HUES6 (cell line): ENCODE measurements around the gene RNF13.
"Not testable (repeated sequence)": the region's sequence is repeated elsewhere in the genome, so short reads cannot be mapped to it uniquely, and the experiment has no call there.

ENCODE experiments used
- H3K27ac ChIP-seq: 2 replicates; pipeline ENCODE4 v1.7.0; 2013; ENCODE audit warnings: low read depth, mild to moderate bottlenecking, low read length, inconsistent platforms
- H3K27me3 ChIP-seq: 2 replicates; pipeline ENCODE4 v1.6.1; 2013; ENCODE audit warnings: low read length; ENCODE audit not compliant: control insufficient read depth, insufficient read depth
- H3K36me3 ChIP-seq: 2 replicates; pipeline ENCODE4 v1.6.1; 2013; ENCODE audit warnings: low read length; ENCODE audit not compliant: control insufficient read depth, insufficient read depth
- H3K4me1 ChIP-seq: 2 replicates; pipeline ENCODE4 v1.6.1; 2013; ENCODE audit warnings: low read length; ENCODE audit not compliant: control insufficient read depth, insufficient read depth
- H3K4me3 ChIP-seq: 2 replicates; pipeline ENCODE4 v1.5.1; 2013; ENCODE audit warnings: low read depth, low read length
- H3K9ac ChIP-seq: one replicate; pipeline ENCODE4 v1.6.1; 2013; ENCODE audit warnings: mild to moderate bottlenecking, low read length
- H3K9me3 ChIP-seq: 2 replicates; pipeline ENCODE4 v1.6.1; 2013; ENCODE audit warnings: low read depth, low read length; ENCODE audit not compliant: control insufficient read depth, insufficient read depth

Gene RNF13

GRCh38 chr3:149872589-149872988, 59.6 kb downstream of the RNF13 start:
- Histone ChIP-seq H3K36me3 (no peaks in the 10 kb centered on the region; the same call in 1 of the 2 replicates), H3K4me3 (no peak overlapping the region), H3K9ac (no peak overlapping the region), H3K4me1 (no peaks in the 10 kb centered on the region), H3K27ac (no peak overlapping the region), H3K9me3 (no peaks in the 10 kb centered on the region), H3K27me3 (no peaks in the 10 kb centered on the region)

- Histone ChIP-seq H3K4me1 (no peaks in the 10 kb centered on the region), H3K36me3 (no peaks in the 10 kb centered on the region), H3K9ac (no peak overlapping the region), H3K27me3 (no peaks in the 10 kb centered on the region), H3K27ac (no peak overlapping the region), H3K4me3 (no peak overlapping the region), H3K9me3 (no peaks in the 10 kb centered on the region)
Observed at GRCh38 chr3:149877668-149878067, 64.7 kb downstream of the RNF13 start.

- H3K9me3 ChIP-seq = no peaks in the 10 kb centered on the region
- H3K27me3 ChIP-seq = no peaks in the 10 kb centered on the region
- H3K4me1 ChIP-seq = no peaks in the 10 kb centered on the region
- H3K27ac ChIP-seq = no peak overlapping the region
- H3K9ac ChIP-seq = no peak overlapping the region
- no peaks in the 10 kb centered on the region for H3K36me3 ChIP-seq
- H3K4me3 ChIP-seq = no peak overlapping the region
Observed at GRCh38 chr3:149879872-149880271, 66.9 kb downstream of the RNF13 start.

- Histone ChIP-seq H3K36me3 (no peaks in the 10 kb centered on the region), H3K4me3 (no peak overlapping the region), H3K4me1 (no peaks in the 10 kb centered on the region), H3K27me3 (no peaks in the 10 kb centered on the region), H3K9ac (no peak overlapping the region), H3K9me3 (no peaks in the 10 kb centered on the region), H3K27ac (no peak overlapping the region)
Observed at GRCh38 chr3:149881879-149882278, 68.9 kb downstream of the RNF13 start.

GRCh38 chr3:149883134-149883533, 70.1 kb downstream of the RNF13 start:
- Histone ChIP-seq H3K4me1 (no peaks in the 10 kb centered on the region), H3K9me3 (no peaks in the 10 kb centered on the region), H3K27ac (no peak overlapping the region), H3K4me3 (no peak overlapping the region), H3K9ac (no peak overlapping the region), H3K36me3 (no peaks in the 10 kb centered on the region), H3K27me3 (no peaks in the 10 kb centered on the region)

DNA sequence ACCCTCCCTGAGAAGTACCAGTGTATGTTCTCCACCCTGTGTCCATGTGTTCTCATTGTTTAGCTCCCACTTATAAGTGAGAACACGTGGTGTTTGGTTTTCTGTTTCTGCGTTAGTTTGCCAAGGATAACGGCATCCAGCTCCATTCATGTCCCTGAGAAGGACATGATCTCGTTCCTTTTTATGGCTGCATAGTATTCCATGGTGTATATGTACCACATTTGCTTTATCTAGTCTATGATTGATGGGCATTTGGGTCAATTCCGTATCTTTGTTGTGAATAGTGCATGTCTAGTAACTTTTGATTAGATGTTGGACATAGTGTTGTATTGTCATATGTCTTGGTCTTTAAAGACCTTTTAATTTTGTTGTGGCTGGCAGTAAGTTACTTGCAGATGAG, 70.8 kb downstream of the RNF13 start:
- H3K4me3 ChIP-seq, H3K9me3 ChIP-seq, H3K27ac ChIP-seq, H3K36me3 ChIP-seq, H3K27me3 ChIP-seq, H3K4me1 ChIP-seq, H3K9ac ChIP-seq: not testable (repeated sequence)

GRCh38 chr3:149884848-149885247, 71.8 kb downstream of the RNF13 start:
- H3K36me3 ChIP-seq = not testable (repeated sequence)

DNA sequence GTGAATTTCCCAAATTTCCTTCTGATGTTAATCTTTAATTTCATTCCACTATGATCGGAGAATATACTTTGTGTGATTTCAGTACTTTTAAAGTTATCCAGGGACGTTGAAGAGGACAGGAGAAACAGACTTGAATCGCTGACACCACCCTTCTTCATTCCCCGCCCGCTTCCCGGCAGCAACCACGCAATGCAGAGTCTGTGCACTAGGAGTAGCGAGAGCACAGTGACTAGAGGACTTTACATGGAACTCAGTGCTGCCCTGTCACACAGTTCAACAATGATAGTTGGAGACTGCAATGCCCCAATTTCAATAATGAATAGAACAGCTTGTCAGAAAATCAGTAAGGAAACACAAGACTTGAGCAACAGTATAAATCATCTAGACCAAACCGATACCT, 73.9 kb downstream of the RNF13 start:
- no peaks in the 10 kb centered on the region for H3K9me3 ChIP-seq
- no peaks in the 10 kb centered on the region for H3K36me3 ChIP-seq

More at GRCh38 chr3:149884848-149885247, 71.8 kb downstream of the RNF13 start:
- H3K4me1 ChIP-seq, H3K27ac ChIP-seq, H3K27me3 ChIP-seq, H3K4me3 ChIP-seq, H3K9me3 ChIP-seq, H3K9ac ChIP-seq: not testable (repeated sequence)

DNA sequence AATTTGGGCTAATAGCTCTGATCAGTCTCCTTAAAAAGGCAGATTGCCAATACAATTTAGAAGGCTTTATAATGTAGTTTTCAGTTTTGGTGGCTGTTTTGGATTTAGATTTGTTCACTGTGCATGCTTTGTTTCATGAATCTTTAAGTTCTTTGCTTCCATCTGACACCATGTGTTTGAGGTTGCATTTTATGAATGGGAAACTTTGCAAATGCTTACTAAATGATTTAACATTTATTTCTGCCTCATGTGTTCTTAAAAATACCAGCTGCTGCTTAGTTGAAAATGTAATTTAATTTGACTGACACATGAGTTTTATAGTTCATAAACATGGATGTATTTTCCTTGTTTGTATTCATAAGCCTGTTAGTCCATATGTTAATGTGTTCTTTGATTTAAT, 78.6 kb downstream of the RNF13 start:
- Histone ChIP-seq H3K36me3 (no peaks in the 10 kb centered on the region), H3K27ac (no peak overlapping the region), H3K9ac (no peak overlapping the region), H3K27me3 (no peaks in the 10 kb centered on the region), H3K9me3 (no peaks in the 10 kb centered on the region), H3K4me3 (no peak overlapping the region), H3K4me1 (peaks cover 7% of the 10 kb centered on the region; the same call in 1 of the 2 replicates)

More for the DNA sequence above, 73.9 kb downstream of the RNF13 start:
- Histone ChIP-seq H3K9ac (no peak overlapping the region), H3K4me1 (no peaks in the 10 kb centered on the region), H3K27me3 (no peaks in the 10 kb centered on the region), H3K27ac (no peak overlapping the region), H3K4me3 (no peak overlapping the region)

GRCh38 chr3:149892371-149892770, 79.4 kb downstream of the RNF13 start:
- no peaks in the 10 kb centered on the region for H3K9me3 ChIP-seq
- no peak overlapping the region for H3K9ac ChIP-seq
- H3K27ac ChIP-seq = no peak overlapping the region
- no peaks in the 10 kb centered on the region for H3K27me3 ChIP-seq
- H3K4me1 ChIP-seq = peaks cover 7% of the 10 kb centered on the region; the same call in 1 of the 2 replicates
- no peak overlapping the region for H3K4me3 ChIP-seq
- H3K36me3 ChIP-seq = no peaks in the 10 kb centered on the region

GRCh38 chr3:149894205-149894604, 81.2 kb downstream of the RNF13 start:
- no peaks in the 10 kb centered on the region for H3K36me3 ChIP-seq
- H3K27me3 ChIP-seq = no peaks in the 10 kb centered on the region
- peaks cover 7% of the 10 kb centered on the region; the same call in 1 of the 2 replicates for H3K4me1 ChIP-seq
- no peak overlapping the region for H3K27ac ChIP-seq
- no peak overlapping the region for H3K9ac ChIP-seq
- no peaks in the 10 kb centered on the region for H3K9me3 ChIP-seq
- H3K4me3 ChIP-seq = no peak overlapping the region

GRCh38 chr3:149895339-149895738, 82.3 kb downstream of the RNF13 start:
- Histone ChIP-seq H3K9me3 (no peaks in the 10 kb centered on the region), H3K4me3 (no peak overlapping the region), H3K27ac (no peak overlapping the region), H3K27me3 (no peaks in the 10 kb centered on the region), H3K4me1 (peaks cover 7% of the 10 kb centered on the region; the same call in 1 of the 2 replicates), H3K36me3 (no peaks in the 10 kb centered on the region), H3K9ac (no peak overlapping the region)
